AML-193 (cell line): Measurements from ENCODE around the gene MYH1.
"Not testable (repeated sequence)": the region's sequence is repeated elsewhere in the genome, so short reads cannot be mapped to it uniquely, and the experiment has no call there.

Experiments used
- DNase-seq, 2 experiments: peaks; one replicate each; lab custom pipeline; 2025; lab: John Stamatoyannopoulos, UW

The MYH1 gene

GRCh38 chr17:10518271-10519037, at the start of gene MYH1:
MYH1 (minus strand) TSS chr17:10518542; CDS start chr17:10516642, 1,900 bp downstream.
- no peak for DNase-seq

- DNase-seq: no peak
Observed at GRCh38 chr17:10563991-10564660, 45.8 kb upstream of the MYH1 start.

- DNase-seq: no peak
Observed at GRCh38 chr17:10558049-10558448, 39.7 kb upstream of the MYH1 start.

- DNase-seq: no peak
Observed at GRCh38 chr17:10557422-10557821, 39.1 kb upstream of the MYH1 start.

GRCh38 chr17:10556301-10557005, 38.1 kb upstream of the MYH1 start:
- DNase-seq: no peak

GRCh38 chr17:10550014-10550413, 31.7 kb upstream of the MYH1 start:
- DNase-seq: no peak

GRCh38 chr17:10549096-10549842, 30.9 kb upstream of the MYH1 start, which contains the start of gene MYH2:
MYH2 (minus strand) TSS chr17:10549658; CDS start chr17:10547920, 1,738 bp downstream.
- no peak for DNase-seq

- DNase-seq: no peak
Observed at GRCh38 chr17:10547351-10547750, 29.0 kb upstream of the MYH1 start.

GRCh38 chr17:10543486-10543885, 25.1 kb upstream of the MYH1 start:
- not testable (repeated sequence) for DNase-seq

GRCh38 chr17:10541179-10541578, 22.8 kb upstream of the MYH1 start:
- not testable (repeated sequence) for DNase-seq

- no peak for DNase-seq
Observed at GRCh38 chr17:10532026-10532425, 13.7 kb upstream of the MYH1 start.

GRCh38 chr17:10527419-10527818, 9.1 kb upstream of the MYH1 start:
- no peak for DNase-seq

GRCh38 chr17:10526517-10526916, 8.2 kb upstream of the MYH1 start:
- DNase-seq: no peak

- DNase-seq: no peak
Observed at GRCh38 chr17:10523064-10523463, 4.7 kb upstream of the MYH1 start.

GRCh38 chr17:10521949-10522348, 3.6 kb upstream of the MYH1 start:
- no peak for DNase-seq

GRCh38 chr17:10516638-10517037, 1.7 kb downstream of the MYH1 start:
- no peak for DNase-seq

- DNase-seq: no peak
Observed at GRCh38 chr17:10516065-10516464, 2.3 kb downstream of the MYH1 start.

- no peak for DNase-seq
Observed at GRCh38 chr17:10513299-10514067, 4.9 kb downstream of the MYH1 start.

- no peak for DNase-seq
Observed at GRCh38 chr17:10512856-10513255, 5.5 kb downstream of the MYH1 start.

- no peak for DNase-seq
Observed at GRCh38 chr17:10499950-10500349, 18.4 kb downstream of the MYH1 start.

GRCh38 chr17:10492004-10492403, 26.3 kb downstream of the MYH1 start:
- no peak for DNase-seq
